ENCODE measurements around the gene KCTD5. TPM values are rescaled to one million over a fixed set of nuclear protein-coding genes. Genes with fewer than 3 reads are reported as not detected.
A peak's percentile ranks its signal among the peaks of the same experiment; 100 is the strongest.
"Not testable (repeated sequence)": the region's sequence is repeated elsewhere in the genome, so short reads cannot be mapped to it uniquely, and the experiment has no call there.

Gene KCTD5
- total RNA-seq, 1 donor = 16.4 TPM

DNA sequence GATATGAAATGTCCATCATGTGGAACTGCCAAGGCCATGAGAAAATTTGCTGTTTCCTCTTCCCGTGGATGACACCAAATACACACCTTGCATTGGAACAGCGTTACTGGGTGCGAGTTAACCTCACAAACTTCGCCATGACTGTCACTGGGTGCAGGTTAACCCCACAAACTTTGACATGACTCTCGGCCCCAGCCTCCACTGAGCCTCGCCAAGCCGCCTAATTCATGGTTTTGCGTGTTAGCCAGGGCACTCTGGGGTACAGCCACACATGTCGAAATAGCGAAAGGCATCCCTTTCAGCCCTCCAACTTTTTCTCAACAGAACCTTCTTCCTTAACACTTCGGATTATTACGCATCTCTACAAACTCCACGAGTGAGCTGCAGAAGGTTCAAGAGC, 10.6 kb upstream of the KCTD5 start:
- peak overlapping the region; percentile 63 for H3K4me3 ChIP-seq (ENCODE audit: low read depth, low read length)
- TF ChIP-seq, protein P1, sequence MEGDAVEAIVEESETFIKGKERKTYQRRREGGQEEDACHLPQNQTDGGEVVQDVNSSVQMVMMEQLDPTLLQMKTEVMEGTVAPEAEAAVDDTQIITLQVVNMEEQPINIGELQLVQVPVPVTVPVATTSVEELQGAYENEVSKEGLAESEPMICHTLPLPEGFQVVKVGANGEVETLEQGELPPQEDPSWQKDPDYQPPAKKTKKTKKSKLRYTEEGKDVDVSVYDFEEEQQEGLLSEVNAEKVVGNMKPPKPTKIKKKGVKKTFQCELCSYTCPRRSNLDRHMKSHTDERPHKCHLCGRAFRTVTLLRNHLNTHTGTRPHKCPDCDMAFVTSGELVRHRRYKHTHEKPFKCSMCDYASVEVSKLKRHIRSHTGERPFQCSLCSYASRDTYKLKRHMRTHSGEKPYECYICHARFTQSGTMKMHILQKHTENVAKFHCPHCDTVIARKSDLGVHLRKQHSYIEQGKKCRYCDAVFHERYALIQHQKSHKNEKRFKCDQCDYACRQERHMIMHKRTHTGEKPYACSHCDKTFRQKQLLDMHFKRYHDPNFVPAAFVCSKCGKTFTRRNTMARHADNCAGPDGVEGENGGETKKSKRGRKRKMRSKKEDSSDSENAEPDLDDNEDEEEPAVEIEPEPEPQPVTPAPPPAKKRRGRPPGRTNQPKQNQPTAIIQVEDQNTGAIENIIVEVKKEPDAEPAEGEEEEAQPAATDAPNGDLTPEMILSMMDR (IDR thresholded peaks at IDR 0.05; ENCODE audit: insufficient read depth, low read length) = no peak
- no peak for DNase-seq (ENCODE audit: low read depth)

DNA sequence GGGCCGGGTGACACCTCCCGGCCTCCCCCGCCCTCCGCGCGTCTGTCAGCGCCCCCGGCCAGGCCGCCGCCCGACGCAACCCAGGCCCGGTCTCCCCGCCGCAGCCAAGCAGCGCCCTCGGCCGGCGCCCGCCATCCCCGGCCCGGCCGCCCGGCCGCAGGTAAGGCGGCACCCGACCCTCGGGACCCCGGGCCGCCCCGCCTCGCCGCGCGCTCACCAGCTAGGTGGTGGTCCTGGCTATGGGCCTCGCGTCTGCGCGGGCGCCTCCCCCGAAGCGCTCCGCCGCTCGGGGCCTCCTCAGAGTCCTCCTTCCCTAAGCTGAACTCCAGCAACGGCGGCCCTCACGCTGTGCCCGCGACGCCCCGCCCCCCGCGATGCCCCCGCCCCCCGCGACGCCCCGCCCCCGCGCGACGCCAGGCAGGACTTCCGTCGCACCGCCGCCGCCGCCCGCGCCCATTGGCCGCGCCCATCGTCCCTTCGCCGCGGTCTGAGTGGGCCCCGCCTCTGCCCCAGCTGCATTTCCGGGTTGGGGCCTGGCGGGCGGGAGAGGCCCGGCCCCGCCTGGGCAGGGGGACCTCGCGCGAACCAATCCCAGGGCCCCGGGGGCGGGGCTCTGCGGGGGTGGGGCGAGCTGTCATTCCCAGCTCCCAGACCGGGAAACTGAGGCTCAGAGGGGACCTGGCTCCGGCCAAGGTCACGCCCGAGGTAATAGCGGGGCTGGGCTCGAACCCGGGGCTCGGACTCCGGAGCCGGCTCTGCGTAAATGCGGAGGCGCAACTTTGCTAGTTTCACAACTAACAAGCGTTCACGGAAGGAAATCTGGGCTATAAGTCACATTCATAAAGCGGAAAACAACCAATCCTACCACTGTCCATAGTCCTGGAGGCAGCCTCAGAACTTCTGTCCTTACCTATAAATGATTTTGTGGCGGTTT, 9.0 kb upstream of the KCTD5 start:
- TF ChIP-seq, protein P1 (IDR thresholded peaks at IDR 0.05; ENCODE audit: insufficient read depth, low read length) = no peak
- peak overlapping the region; percentile 78 for H3K4me3 ChIP-seq (ENCODE audit: low read depth, low read length)
- peak; percentile 83 for DNase-seq (ENCODE audit: low read depth)

DNA sequence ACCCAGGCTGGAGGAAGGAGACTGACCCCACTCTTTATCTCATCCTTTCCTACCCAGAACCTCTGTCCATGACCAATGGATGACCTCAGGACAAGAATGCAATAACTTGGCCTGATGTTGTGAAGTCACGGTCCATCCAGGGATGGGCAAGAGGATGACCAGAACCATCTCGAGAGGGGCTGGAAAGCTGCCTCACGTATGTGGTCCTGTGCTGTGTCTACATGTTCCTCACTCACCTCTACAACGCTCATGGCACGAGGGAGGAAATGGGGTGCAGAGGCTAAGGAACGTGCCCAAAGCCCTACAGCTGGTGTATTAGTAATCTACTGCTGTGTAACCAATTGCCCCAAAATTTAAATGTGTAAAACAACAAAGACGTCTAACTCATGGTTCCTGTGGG, 7.3 kb upstream of the KCTD5 start:
- no peak for DNase-seq (ENCODE audit: low read depth)
- no peak overlapping the region for H3K4me3 ChIP-seq (ENCODE audit: low read depth, low read length)
- TF ChIP-seq, protein P1 (IDR thresholded peaks at IDR 0.05; ENCODE audit: insufficient read depth, low read length) = no peak

DNA sequence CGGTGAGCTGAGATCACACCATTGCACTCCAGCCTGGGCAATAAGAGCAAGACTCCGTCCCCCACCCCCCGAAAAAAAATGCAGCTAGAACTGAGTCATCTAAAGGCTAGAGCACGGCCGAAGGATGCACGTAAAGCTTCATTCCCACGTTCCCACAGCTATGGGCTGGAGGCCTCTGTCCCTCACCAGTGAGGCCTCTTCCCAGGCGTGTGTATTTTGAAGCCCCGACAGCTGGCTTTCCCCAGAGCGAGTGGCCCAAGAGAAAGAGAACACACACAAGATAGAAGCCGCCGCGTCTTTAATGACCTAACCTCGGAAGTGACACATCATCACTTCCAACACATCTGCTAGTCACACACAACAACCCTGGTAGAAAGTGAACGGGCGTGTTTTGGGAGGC, 6.6 kb upstream of the KCTD5 start:
- TF ChIP-seq, protein P1 (IDR thresholded peaks at IDR 0.05; ENCODE audit: insufficient read depth, low read length) = no peak
- H3K4me3 ChIP-seq (ENCODE audit: low read depth, low read length) = no peak overlapping the region
- DNase-seq (ENCODE audit: low read depth) = no peak

DNA sequence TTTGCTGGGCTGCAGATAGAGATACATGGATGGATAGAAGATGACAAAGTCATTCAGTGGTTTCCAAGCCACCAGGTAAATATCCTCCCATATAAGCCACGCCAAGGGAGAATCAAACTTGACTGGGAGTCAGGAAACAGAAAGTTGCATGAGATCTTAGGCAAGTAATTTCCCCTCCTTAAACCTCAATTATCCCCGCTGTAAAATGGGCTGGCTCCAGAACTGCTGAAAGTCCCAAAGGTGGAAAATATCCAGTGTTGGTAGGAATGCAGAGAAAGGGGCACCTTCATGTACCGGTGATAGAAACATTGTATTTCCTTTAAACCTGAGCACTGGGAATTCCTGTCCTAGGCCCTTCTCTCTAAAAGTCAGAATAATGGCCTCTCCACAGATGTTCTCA, 5.4 kb upstream of the KCTD5 start:
- DNase-seq (ENCODE audit: low read depth); H3K4me3 ChIP-seq (ENCODE audit: low read depth, low read length): not testable (repeated sequence)

DNA sequence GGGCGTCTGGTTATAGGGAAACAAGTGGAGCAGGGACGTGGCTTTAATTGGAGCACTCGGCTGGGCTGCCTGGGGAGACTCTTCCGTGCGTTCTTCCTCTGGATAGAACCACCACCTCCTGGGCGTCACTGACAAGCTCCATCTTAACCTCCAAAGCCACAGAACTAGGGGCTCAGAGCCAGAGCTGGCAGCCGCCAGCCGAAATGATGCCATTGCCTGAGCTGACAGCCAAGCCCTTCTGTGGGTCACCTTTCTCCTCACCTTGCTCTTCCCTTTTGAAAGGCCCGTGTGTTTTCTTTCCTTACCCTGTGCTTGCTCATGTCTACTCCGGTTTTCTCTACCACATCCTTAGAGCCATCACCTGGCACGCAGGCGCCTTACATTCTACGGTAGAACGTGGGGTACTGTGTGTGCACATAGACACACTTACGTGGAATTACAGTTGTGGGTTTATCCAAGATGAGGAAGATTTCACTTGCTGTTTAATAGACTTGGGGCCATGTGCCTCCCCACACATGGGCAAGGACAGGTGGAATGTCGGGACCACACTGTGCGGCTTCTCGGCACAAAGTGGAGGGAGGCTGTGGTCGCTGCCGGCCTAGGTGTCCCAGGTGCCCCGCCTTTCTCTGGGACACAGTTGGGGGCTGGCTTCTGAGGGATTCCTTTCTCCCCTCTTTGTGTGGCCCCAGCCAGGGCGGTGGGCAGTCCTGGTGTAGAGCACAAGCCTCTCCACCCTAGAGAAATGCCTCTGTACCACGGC, 3.9 kb upstream of the KCTD5 start:
- not testable (repeated sequence) for DNase-seq (ENCODE audit: low read depth)

DNA sequence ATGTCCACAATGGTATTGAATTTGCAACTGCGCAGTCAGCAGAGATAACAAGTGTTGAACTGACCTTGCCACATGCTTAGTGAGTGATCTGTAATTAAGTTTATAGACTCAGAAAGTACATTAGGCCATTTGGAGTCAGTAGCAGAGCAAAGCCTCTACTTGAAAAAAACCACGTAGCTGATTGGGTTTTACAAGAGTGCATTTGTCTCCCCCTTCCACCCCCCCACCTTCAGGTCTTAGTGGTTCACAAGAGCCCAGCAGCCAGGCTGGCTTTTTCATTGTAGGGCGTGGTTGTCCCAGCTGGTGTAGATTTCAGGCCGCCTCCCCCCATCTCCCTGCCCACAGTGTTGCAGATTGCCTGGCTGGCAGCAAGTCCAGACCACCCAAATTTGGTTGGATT, 2.4 kb upstream of the KCTD5 start:
- H3K4me3 ChIP-seq (ENCODE audit: low read depth, low read length); DNase-seq (ENCODE audit: low read depth): not testable (repeated sequence)

More for the DNA sequence above, 3.9 kb upstream of the KCTD5 start:
- not testable (repeated sequence) for H3K4me3 ChIP-seq (ENCODE audit: low read depth, low read length)

DNA sequence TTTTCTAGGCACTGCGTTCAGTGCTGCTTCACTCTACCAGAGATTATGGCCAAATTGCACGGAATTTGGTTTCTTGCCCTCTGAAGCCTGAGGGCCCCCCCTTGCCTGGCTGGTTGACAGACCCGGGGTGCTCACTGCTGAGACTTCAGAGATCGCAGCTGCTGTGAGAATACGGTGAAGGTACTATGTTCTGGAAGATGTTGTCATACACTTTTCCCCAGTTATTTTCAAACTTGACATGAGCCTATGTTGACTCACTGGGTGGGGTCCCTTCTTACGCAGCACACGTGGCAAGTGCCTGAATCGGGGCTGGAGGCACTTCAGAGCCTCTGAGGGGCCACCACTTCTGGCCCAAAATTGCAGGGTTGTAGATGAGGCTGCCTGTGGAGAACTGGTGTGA, 2.0 kb upstream of the KCTD5 start:
- DNase-seq (ENCODE audit: low read depth); H3K4me3 ChIP-seq (ENCODE audit: low read depth, low read length): not testable (repeated sequence)

DNA sequence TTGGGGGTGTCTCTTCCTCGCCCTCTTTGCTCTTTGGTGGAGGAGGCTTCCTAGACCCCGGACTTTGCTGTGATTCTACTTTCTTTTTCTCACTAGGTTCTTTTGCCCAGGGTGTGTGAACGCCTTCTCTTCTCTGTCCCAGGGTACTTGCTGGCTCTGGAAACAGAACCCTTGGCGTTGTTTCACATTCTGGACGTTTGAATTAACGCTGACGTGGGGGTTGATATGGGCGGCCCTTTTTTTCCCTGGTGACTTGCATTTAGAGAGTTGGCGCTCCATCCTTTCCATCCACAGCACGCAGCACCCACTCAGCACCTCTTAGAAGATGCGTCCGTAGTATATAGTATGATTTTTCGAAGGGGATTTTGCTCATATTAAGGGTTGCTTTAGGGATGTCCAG, 718 bp downstream of the KCTD5 start:
- DNase-seq (ENCODE audit: low read depth) = peak; percentile 46
- H3K4me3 ChIP-seq (ENCODE audit: low read depth, low read length) = peak overlapping the region; percentile 95

DNA sequence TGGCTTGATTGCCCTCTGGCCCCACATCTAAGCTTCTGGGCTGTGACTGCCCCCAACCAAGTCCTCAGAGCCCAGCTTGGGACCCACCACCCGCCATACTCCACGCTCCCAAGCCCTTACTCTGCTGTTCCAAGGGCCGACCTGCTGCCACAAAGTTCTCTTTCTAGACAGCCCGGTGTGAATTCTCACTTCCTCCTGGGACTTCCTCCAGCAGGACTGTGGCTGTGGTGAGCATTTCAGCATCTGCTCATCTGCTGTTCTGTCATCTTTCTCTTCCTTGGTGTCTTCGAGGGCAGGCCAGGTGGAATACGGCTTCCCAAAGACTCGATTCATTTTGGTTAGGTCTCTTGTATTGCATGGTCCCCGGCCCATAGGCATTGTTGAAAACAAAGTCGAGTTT, 3.8 kb downstream of the KCTD5 start:
- not testable (repeated sequence) for DNase-seq (ENCODE audit: low read depth); H3K4me3 ChIP-seq (ENCODE audit: low read depth, low read length)

Data from fibroblast of the aortic adventitia (primary cell).